ENCODE data around the gene MTUS2. TPM values are rescaled to one million over a fixed set of nuclear protein-coding genes. Genes with fewer than 3 reads are reported as not detected.

Gene MTUS2
- total and polyA plus RNA-seq, 4 donors = under 0.01 to 0.70 (median 0.15) TPM

GRCh38 chr13:29501674-29502073 is 681.5 kb downstream of the MTUS2 start:
- WGBS = 92% methylated on average over 4 of the region's 4 CpGs
- H3K27me3 ChIP-seq (ENCODE audit: control insufficient read depth in 4 of 4, insufficient read depth in 4 of 4, low read length in 3 of 4) = peaks cover 0 to 2% (median 0%) of the 10 kb centered on the region in 4 donors
- TF ChIP-seq ZBTB33 (IDR thresholded peaks at IDR 0.05) (no peak), RAD21 (IDR thresholded peaks at IDR 0.05) (no peak), JUND (IDR thresholded peaks at IDR 0.05) (no peak)
- TF ChIP-seq, protein P1, sequence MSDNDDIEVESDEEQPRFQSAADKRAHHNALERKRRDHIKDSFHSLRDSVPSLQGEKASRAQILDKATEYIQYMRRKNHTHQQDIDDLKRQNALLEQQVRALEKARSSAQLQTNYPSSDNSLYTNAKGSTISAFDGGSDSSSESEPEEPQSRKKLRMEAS (IDR thresholded peaks at IDR 0.05) = no peak

GRCh38 chr13:29502391-29503008 is 682.4 kb downstream of the MTUS2 start:
- Histone ChIP-seq H3K9me3 (ENCODE audit: control insufficient read depth in 4 of 4, low read length in 3 of 4) (no peaks in the 10 kb centered on the region), H3K9ac (ENCODE audit: low read depth in 1 of 2, low read length in 2 of 2) (no peak overlapping the region), H3K36me3 (ENCODE audit: control insufficient read depth in 4 of 4, insufficient read depth in 3 of 4, low read depth in 1 of 4, low read length in 3 of 4) (no peaks in the 10 kb centered on the region), H3K4me3 (ENCODE audit: low read depth in 1 of 3, low read length in 3 of 3) (no peak overlapping the region), H3K27me3 (ENCODE audit: control insufficient read depth in 4 of 4, insufficient read depth in 4 of 4, low read length in 3 of 4) (peaks cover 0 to 2% (median 0%) of the 10 kb centered on the region in 4 donors), H3K4me1 (ENCODE audit: control insufficient read depth in 4 of 4, insufficient read depth in 4 of 4, low read length in 3 of 4) (no peaks in the 10 kb centered on the region), H3K27ac (ENCODE audit: low read depth in 1 of 2, low read length in 2 of 2) (no peak overlapping the region)
- DNase-seq (ENCODE audit: low spot score) = no peak
- TF ChIP-seq HNF4A (conservative IDR thresholded peaks at IDR 0.05) = peak in 1 of 2 donors; percentile 25
- TF ChIP-seq, protein P2, sequence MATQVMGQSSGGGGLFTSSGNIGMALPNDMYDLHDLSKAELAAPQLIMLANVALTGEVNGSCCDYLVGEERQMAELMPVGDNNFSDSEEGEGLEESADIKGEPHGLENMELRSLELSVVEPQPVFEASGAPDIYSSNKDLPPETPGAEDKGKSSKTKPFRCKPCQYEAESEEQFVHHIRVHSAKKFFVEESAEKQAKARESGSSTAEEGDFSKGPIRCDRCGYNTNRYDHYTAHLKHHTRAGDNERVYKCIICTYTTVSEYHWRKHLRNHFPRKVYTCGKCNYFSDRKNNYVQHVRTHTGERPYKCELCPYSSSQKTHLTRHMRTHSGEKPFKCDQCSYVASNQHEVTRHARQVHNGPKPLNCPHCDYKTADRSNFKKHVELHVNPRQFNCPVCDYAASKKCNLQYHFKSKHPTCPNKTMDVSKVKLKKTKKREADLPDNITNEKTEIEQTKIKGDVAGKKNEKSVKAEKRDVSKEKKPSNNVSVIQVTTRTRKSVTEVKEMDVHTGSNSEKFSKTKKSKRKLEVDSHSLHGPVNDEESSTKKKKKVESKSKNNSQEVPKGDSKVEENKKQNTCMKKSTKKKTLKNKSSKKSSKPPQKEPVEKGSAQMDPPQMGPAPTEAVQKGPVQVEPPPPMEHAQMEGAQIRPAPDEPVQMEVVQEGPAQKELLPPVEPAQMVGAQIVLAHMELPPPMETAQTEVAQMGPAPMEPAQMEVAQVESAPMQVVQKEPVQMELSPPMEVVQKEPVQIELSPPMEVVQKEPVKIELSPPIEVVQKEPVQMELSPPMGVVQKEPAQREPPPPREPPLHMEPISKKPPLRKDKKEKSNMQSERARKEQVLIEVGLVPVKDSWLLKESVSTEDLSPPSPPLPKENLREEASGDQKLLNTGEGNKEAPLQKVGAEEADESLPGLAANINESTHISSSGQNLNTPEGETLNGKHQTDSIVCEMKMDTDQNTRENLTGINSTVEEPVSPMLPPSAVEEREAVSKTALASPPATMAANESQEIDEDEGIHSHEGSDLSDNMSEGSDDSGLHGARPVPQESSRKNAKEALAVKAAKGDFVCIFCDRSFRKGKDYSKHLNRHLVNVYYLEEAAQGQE (IDR thresholded peaks at IDR 0.05) = no peak
- WGBS = 90% methylated on average over 13 of the region's 13 CpGs

More at GRCh38 chr13:29501674-29502073, 681.5 kb downstream of the MTUS2 start:
- Histone ChIP-seq H3K27ac (ENCODE audit: low read depth in 1 of 2, low read length in 2 of 2) (no peak overlapping the region), H3K9me3 (ENCODE audit: control insufficient read depth in 4 of 4, low read length in 3 of 4) (no peaks in the 10 kb centered on the region), H3K4me3 (ENCODE audit: low read depth in 1 of 3, low read length in 3 of 3) (no peak overlapping the region), H3K36me3 (ENCODE audit: control insufficient read depth in 4 of 4, insufficient read depth in 3 of 4, low read depth in 1 of 4, low read length in 3 of 4) (no peaks in the 10 kb centered on the region), H3K9ac (ENCODE audit: low read depth in 1 of 2, low read length in 2 of 2) (no peak overlapping the region), H3K4me1 (ENCODE audit: control insufficient read depth in 4 of 4, insufficient read depth in 4 of 4, low read length in 3 of 4) (no peaks in the 10 kb centered on the region)
- DNase-seq (ENCODE audit: low spot score) = no peak

DNA sequence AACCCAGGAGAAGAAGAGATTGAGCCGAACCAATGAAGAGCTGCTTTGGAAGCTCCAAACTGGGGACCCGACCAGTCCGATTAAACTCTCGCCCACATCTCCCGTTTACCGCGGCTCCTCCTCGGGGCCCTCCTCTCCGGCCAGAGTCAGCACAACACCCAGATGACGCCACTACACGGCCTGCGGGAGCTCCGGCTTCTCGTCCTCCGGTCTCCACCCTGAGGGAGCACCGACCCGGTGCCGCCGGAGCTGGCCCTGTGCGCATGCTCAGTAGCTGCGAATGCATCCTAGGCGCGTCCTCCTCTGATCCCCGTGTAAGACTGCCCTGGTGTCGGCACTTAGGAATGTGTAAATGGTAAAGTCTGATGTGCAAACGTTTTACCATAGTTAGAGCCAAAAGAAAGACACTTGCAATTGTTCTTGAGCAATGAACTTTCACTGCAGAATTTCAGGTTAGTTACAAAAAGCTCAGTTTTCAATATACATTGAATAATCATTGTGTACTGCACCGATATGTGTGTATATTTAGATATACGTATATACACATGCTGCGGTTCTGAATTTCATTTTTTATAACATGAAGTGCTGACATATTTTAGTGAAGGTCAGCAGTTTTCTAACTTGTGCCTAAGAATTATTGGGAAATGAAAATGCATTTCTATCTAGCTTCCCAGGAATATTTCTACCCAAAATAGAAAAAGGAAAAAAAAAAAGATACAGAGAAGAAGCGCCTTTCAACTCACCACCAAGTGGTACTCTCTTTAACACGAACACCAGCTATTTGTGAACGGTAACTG is 683.1 kb downstream of the MTUS2 start:
- Histone ChIP-seq H3K27ac (ENCODE audit: low read depth in 1 of 2, low read length in 2 of 2) (no peak overlapping the region), H3K9me3 (ENCODE audit: control insufficient read depth in 4 of 4, low read length in 3 of 4) (no peaks in the 10 kb centered on the region), H3K36me3 (ENCODE audit: control insufficient read depth in 4 of 4, insufficient read depth in 3 of 4, low read depth in 1 of 4, low read length in 3 of 4) (no peaks in the 10 kb centered on the region), H3K9ac (ENCODE audit: low read depth in 1 of 2, low read length in 2 of 2) (no peak overlapping the region), H3K27me3 (ENCODE audit: control insufficient read depth in 4 of 4, insufficient read depth in 4 of 4, low read length in 3 of 4) (peaks cover 0 to 2% (median 0%) of the 10 kb centered on the region in 4 donors), H3K4me3 (ENCODE audit: low read depth in 1 of 3, low read length in 3 of 3) (no peak overlapping the region), H3K4me1 (ENCODE audit: control insufficient read depth in 4 of 4, insufficient read depth in 4 of 4, low read length in 3 of 4) (no peaks in the 10 kb centered on the region)
- WGBS = 58% methylated on average over 32 of the region's 32 CpGs
- no peak for TF ChIP-seq RAD21 (IDR thresholded peaks at IDR 0.05)
- TF ChIP-seq FOXA2 (IDR thresholded peaks at IDR 0.05) = no peak
- TF ChIP-seq YY1 (IDR thresholded peaks at IDR 0.05) = no peak
- no peak for TF ChIP-seq RXRA (IDR thresholded peaks at IDR 0.05)
- TF ChIP-seq FOXA1 (IDR thresholded peaks at IDR 0.05) = no peak
- no peak for TF ChIP-seq GABPA (IDR thresholded peaks at IDR 0.05 in 1 of 2, conservative IDR thresholded peaks at IDR 0.05 in 1 of 2)
- TF ChIP-seq SP1 (IDR thresholded peaks at IDR 0.05) = no peak
- no peak for DNase-seq (ENCODE audit: low spot score)
